ENCODE data around the gene TMEM132E.

Gene TMEM132E

DNA sequence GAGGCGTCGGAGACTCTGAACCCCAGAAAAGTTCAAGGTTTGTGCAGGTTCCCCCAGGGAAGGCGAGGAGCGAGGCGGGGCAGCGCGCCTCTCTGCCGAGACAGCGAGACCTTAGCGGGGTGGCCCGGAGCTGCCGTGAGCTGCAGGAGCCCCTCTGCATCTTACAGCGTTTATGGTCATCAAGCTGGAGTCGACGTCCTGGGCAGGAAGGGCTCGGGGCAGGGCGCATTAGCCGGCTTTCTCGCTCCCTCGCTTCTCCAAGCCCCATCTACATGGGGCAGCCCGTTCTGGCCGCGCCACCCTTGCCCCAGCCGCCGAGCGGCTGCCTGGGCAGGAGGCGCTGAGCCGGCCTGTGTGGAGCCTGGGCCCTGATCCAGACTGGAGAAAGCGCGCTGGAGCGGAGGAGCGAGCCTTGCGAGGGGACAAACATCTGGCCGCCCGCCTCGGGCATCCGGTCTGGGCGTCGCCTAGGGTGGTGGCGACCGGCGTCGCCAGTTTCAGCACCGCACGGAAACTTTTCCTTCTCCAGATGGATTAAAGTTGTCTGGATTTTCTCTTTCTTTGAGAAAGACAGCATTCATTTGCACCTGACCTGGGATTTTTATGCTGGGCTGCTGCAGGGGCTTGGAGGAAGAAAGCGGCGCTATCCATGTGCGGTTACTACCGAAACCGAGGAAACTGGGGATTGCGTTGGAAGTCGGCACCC, 750 bp downstream of the TMEM132E start:
- TF ChIP-seq, protein P1, sequence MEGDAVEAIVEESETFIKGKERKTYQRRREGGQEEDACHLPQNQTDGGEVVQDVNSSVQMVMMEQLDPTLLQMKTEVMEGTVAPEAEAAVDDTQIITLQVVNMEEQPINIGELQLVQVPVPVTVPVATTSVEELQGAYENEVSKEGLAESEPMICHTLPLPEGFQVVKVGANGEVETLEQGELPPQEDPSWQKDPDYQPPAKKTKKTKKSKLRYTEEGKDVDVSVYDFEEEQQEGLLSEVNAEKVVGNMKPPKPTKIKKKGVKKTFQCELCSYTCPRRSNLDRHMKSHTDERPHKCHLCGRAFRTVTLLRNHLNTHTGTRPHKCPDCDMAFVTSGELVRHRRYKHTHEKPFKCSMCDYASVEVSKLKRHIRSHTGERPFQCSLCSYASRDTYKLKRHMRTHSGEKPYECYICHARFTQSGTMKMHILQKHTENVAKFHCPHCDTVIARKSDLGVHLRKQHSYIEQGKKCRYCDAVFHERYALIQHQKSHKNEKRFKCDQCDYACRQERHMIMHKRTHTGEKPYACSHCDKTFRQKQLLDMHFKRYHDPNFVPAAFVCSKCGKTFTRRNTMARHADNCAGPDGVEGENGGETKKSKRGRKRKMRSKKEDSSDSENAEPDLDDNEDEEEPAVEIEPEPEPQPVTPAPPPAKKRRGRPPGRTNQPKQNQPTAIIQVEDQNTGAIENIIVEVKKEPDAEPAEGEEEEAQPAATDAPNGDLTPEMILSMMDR (IDR thresholded peaks at IDR 0.05; ENCODE audit: extremely low read depth, missing control alignments) = no peak
- DNase-seq (ENCODE audit: low spot score) = no peak

- peak; percentile 51 for DNase-seq (ENCODE audit: low spot score)
- TF ChIP-seq, protein P1 (IDR thresholded peaks at IDR 0.05; ENCODE audit: extremely low read depth, missing control alignments) = no peak
These were observed 1.5 kb downstream of the TMEM132E start for GRCh38 chr17:34580685-34581445.

GRCh38 chr17:34581446-34582184, 2.2 kb downstream of the TMEM132E start:
- DNase-seq (ENCODE audit: low spot score) = peak; percentile 44
- TF ChIP-seq, protein P1 (IDR thresholded peaks at IDR 0.05; ENCODE audit: extremely low read depth, missing control alignments) = no peak

DNA sequence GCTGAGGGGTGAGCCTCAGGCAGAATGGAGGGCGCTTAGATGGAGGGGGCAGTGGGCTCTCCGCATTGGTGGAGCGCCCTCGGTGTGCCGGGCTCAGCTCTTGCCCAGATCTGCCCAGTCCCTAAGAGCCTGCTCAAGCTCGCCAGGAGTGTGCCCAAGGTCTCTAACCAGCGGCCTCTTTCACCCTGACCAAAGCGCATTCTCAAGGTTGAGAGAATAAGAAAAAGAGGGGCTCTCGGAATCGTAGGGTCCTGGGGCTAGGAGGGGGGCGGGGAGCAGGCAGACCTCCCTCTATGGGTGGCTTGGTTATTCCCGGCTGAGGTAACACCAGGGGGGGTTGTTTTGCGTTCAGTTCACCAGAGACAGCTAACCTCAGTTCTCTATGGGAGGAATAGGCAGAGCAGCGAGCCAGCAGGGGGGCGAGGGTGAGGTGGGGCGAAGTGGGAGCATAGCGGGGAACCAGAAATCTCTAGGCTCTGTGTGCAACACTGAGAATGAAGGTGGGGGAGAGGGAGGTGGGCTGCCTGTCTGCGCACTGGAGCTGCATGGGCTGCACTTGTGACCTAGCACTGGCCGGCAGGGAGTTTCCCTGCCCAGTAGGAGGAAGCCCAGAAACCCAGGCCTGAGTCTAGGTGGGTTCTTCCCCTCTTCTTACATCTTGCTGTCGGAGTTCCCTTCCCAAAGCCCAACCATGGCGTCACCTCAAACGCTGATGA, 3.0 kb downstream of the TMEM132E start:
- TF ChIP-seq, protein P1 (IDR thresholded peaks at IDR 0.05; ENCODE audit: extremely low read depth, missing control alignments) = no peak
- DNase-seq (ENCODE audit: low spot score) = no peak

- no peak for DNase-seq (ENCODE audit: low spot score)
- TF ChIP-seq, protein P1 (IDR thresholded peaks at IDR 0.05; ENCODE audit: extremely low read depth, missing control alignments) = no peak
These were observed 3.5 kb downstream of the TMEM132E start for GRCh38 chr17:34582901-34583245.

- DNase-seq (ENCODE audit: low spot score) = peak; percentile 35
- TF ChIP-seq, protein P1 (IDR thresholded peaks at IDR 0.05; ENCODE audit: extremely low read depth, missing control alignments) = no peak
These were observed 5.5 kb downstream of the TMEM132E start for GRCh38 chr17:34584805-34585416.
